SU-DHL-6 (cell line): ENCODE measurements around the gene TANC1.

Experiments
- CTCF ChIP-seq: fragments of 200-600 bp; sonication (generic); IDR thresholded peaks from one replicate; pipeline ENCODE4 v1.5.1; 2017; ENCODE audit warnings: antibody characterized with exemption, mild to moderate bottlenecking, low read length, moderate library complexity; ENCODE audit not compliant: insufficient read depth, poor library complexity, severe bottlenecking
- EZH2phosphoT487 ChIP-seq: fragments of 200-600 bp; sonication (generic), shearing (Covaris generic); conservative IDR thresholded peaks from 2 replicates; pipeline ENCODE4 v1.6.1; 2018; ENCODE audit warnings: mild to moderate bottlenecking, antibody characterized with exemption, low read length, moderate library complexity, mixed read lengths

GRCh38 chr2:159109517-159109916, 141.1 kb downstream of the TANC1 start:
- TF ChIP-seq CTCF (no peak), EZH2phosphoT487 (no peak)
